EH (cell line): Measurements from ENCODE around the gene FCGR2B.
"Not testable (repeated sequence)": the region's sequence is repeated elsewhere in the genome, so short reads cannot be mapped to it uniquely, and the experiment has no call there.

Experiments used
- DNase-seq: peaks from one replicate; pipeline ENCODE4 v3.0.0-alpha.2; 2015; ENCODE audit warnings: low read depth

The FCGR2B gene

DNA sequence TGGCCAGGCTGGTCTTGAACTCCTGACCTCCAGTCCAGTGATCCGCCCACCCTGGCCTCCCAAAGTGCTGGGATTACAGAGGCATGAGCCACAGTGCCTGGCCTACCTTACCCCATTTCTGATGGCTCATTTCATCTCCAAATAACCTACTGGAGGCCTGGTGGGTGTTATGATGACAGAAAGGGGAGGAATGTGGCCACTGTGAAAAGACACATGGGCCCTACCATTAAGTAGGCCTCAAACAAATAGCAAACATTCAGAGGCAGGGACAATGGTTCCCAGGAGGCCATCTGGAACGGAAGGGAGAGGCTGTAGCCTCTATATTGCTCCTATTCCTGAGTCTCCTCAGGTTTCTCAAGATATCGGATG, 43.2 kb downstream of the FCGR2B start:
- DNase-seq: peak; percentile 89

- DNase-seq: peak; percentile 98
Observed at GRCh38 chr1:161706482-161707347, 43.8 kb downstream of the FCGR2B start, which contains the start of gene FCRLA. Gene FCRLA, plus strand, starts transcription at chr1:161707229. Its CDS starts 36 bp downstream, at chr1:161707265.

DNA sequence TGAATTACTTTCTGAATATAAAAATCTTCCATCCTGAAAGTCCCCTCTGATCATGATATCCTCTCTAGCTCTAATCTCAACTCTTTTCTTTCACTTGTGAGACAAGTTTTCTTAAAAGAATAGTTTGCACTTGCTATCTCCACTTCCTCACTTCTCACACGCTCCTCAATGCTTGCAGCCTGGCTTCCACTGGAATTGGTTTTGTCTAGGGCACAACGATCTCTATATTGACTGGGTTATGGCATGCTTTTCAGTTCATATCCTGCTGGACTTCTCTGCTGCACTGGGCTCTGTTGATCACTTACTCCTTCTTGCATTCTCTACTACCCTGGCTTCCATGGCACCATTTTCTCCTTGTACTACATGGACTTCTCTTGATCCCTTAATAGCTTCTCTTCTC, 44.6 kb downstream of the FCGR2B start:
- no peak for DNase-seq

DNA sequence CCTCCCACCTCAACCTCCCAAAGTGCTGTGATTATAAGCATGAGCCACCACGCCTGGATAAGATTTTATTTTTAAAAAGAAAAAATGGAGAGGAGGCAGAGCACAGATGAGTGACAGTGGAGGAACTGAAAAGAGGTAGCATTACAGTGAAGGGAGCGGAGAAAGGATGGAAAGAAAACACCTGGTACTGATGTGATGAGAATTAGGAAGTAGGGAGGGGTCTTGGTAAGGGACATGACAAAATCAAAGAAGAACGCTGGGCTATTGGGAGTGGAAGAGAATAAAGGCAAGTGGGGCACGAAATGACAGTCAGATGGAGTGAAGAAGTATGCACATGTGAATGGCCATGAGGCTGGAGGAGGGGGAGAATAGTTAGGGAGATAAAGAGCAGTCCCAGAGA, 46.4 kb downstream of the FCGR2B start:
- no peak for DNase-seq

DNA sequence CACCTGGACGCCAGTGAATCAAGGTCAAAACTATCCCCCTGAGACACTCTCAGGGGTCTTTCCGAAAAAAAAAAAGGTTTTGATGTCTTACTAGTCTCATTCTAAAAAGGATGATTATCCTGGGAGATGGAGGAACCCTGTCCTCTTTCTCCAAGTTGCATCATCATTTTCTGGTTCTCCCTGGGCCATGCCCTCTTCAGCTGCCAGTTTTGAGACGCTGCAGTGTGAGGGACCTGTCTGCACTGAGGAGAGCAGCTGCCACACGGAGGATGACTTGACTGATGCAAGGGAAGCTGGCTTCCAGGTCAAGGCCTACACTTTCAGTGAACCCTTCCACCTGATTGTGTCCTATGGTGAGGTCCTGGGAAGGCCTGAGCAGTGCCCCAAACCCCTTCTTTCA, 47.6 kb downstream of the FCGR2B start:
- peak; percentile 32 for DNase-seq

- no peak for DNase-seq
Observed at GRCh38 chr1:161718559-161719324, 55.8 kb downstream of the FCGR2B start.

DNA sequence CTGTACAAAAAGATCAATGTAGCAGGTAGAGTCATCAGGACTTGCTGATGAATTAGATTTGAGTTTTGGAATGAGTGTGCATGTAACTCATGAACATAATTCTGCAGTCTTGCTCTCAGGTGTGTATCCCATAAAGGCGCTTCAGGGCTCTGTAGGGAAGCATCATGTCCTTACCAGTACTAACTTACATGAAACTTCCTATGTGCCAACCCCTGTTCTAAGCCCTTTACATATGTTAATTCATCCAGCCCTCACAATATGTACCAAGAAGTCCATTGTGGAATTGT, 56.3 kb downstream of the FCGR2B start:
- DNase-seq: no peak

DNA sequence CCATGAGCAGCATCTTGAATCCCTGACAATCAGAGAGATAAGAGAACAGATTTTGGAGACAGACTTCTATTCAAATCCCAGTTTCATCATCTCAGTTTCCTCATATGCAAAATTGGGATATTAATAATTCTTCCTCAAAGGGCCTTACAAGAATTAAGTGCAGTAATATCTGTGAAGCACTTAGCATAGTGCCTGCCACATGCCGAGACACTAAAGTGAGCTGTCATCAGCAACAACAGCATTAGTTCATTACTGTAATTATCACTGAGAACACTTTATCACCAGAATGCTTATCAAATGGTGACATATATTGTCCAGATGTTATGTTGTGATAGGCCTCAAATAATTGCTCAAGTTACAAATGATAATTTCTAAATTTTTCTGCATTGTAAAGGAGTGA, 57.5 kb downstream of the FCGR2B start:
- DNase-seq: no peak

- DNase-seq: peak; percentile 25
Observed at GRCh38 chr1:161720956-161721737, 58.2 kb downstream of the FCGR2B start, which contains the start of gene FCRLB. Gene FCRLB, plus strand, starts transcription at chr1:161721544. Its CDS starts 1,129 bp downstream, at chr1:161722673.

DNA sequence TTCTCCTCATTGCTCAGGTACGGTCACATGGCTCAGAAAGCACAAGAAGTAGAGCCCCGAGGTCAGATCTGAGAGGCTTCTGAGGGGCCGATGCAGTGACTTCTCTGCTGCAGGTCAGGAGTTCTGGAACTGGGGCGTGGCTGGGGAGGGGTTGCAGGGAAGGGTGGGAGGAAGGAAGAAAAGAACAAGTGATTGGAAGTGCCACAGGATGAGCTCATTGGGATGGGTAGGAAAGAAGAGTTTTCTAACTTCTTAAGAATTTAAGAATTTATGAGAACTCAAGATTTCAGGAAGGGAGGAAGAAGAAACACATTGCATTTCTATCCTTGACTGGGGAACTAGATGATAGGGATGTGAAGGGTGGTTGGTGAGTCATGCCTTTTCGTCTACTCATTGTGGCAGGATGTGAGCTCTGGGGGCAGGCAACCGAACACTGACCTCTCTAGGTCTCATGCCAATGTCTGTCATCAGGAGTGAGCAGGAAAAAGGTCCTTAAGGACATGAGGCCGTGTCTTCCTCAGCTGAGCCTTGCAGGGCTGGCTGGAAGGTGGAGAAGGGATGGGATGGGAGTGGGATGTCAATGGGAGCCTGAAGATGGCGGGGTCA, 58.9 kb downstream of the FCGR2B start:
- DNase-seq: peak; percentile 99

DNA sequence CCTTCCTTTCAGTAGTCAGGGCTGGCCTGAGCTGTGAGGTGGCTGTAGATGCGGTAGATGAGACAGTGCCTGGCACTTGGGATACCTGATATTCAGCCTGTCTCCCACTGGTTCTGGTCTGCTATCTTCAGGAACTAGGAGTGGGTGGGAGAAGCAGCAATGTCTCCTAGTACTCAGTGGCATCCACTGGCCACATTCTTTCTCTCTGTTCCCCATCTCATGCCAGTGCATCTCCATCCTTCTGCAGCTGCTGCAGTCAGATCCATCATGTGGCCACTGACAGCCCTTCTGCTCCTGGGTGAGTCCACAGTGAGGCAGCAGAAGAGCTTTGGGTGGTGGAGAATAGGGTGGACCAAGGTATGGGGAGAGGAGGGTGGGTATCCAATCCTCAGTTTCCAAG, 59.5 kb downstream of the FCGR2B start:
- peak; percentile 33 for DNase-seq

GRCh38 chr1:161723459-161724141, 60.7 kb downstream of the FCGR2B start:
- no peak for DNase-seq

DNA sequence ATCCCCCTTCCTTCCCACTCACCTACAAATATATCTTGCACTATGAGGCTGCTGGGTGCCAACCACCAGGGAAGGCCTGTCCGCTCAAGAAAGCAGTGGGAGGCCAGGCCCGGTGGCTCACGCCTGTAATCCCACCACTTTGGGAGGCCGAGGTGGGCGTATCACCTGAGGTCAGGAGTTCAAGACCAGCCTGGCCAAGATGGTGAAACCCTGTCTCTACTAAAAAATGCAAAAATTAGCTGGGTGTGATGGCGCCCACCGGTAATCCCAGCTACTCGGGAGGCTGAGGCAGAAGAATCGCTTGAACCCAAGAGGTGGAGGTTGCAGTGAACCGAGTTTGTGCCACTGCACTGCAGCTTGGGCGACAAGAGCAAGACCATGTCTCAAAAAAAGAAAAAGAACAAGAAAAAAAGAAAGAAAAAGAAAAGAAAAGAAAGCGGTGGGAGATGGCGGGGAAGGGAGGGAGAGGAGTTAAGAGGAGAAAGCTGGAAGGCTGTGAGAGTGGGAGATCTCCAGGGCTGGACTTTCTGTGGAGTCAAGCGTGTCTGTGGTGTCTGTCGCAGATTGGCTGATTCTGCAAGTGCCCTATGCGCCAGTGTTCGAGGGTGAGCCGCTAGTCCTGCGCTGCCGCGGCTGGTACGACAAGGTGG, 62.4 kb downstream of the FCGR2B start:
- not testable (repeated sequence) for DNase-seq

DNA sequence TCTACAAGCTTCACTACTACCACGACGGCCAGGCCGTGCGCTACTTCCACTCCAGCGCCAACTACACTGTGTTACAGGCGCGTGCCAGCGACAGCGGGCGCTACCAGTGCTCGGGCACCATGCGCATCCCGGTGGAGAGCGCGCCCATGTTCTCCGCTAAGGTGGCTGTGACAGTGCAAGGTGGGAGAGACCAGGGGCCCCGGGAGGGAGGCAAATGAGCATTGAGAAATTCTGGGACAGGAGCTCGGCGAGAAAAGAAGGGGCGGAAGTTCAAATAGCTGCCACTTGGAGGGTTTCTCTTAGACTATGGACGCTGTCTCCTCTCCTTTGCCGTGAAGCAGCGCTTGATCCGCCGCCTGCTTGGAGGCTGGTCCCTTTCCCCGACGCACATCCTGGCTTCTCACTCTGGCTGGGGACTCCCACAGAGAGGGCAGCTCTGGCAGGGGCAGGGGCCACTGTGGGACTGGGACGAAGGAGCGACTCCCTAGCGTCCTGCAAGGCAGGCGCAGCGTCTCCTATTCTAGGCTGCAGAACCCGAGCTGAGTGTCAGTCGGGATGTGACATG, 63.0 kb downstream of the FCGR2B start:
- peak; percentile 72 for DNase-seq

DNA sequence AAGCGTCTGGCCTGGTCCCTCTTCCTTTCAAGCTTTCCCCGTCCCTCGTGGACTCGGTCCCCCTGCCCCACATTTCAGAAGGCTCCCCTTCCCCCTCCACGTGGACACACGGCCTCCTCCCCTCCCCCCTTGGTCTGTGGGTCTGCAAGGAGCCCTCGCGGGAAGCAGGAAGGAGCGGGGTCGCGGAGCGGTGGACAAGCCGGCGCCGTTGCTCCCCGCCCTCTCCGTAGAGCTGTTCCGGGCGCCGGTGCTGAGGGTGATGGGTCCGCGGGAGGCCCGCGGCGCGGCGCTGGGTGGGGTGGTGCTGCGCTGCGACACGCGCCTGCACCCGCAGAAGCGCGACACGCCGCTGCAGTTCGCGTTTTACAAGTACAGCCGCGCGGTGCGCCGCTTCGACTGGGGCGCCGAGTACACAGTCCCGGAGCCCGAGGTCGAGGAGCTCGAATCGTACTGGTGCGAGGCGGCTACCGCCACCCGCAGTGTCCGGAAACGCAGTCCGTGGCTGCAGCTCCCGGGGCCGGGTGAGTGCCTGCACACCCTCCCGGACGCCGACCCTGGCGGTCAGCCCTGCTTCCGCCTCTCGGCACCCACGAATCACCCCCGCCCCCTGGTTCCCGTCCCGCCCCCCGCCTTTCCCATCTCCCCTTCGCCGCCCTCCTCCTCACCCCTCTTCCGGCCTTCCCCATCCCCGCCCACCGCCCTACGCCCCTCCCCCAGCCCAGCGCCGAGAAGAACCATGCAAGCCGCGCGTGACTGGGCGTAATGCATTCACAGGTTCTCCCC, 63.7 kb downstream of the FCGR2B start:
- peak; percentile 89 for DNase-seq

GRCh38 chr1:161727256-161727924, 64.4 kb downstream of the FCGR2B start:
- DNase-seq: peak; percentile 86
